HG03521 (cell line): ENCODE measurements around the gene SLC25A51.

Experiments used
- ATAC-seq: cut with Tn5 transposase; IDR thresholded peaks from one replicate; pipeline ENCODE4 v1.9.1; 2021; ENCODE audit warnings: mild to moderate bottlenecking, moderate library complexity; ENCODE audit not compliant: unreplicated experiment

SLC25A51 gene

DNA sequence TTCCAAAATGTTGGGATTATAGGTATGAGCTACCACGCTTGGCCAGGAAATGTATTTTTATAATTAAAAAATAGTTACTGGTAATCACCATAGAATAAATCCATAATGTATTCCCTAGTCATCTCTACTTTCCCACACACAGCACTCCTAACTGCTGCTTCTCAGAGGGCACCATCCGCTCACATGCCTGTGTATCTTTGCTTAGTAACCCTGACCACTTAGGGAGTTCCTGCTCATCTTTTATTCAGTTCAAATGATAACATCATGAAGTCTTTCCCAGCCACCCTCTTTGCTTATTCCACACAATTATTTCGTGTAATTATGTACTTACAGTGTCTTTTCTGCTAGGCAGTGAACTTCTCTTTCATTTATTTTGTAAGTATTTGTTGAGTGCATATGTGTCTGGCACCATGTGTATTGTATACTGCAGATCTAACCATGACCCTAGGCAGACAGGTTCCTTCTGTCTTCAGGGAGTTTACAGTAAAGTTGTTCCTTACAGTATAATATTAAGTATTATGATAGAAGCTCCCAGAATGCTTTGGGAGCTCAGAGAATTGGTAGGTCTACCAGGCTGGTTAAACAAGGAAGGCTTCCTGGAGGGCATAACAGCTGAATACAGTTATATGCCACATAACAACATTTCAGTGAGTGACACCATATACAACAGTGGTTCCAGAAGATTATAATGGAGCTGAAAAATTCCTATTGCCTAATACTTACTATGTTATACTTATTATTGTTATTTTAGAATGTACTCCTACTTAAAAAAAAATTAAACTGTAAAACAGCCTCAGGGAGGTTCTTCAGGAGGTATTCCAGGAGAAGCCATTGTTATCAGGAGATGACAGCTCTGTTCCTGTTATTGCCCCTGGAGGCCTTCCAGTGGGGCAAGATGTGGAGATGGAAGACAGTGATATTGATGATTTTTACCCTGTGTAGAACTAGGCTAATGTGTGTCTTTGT lies 64.1 kb downstream of the SLC25A51 start:
- no peak for ATAC-seq
